Heart right ventricle (tissue), 16 donors: Measurements from ENCODE around the gene PIEZO1. TPM values are rescaled to one million over a fixed set of nuclear protein-coding genes. Genes with fewer than 3 reads are reported as not detected.
A peak's percentile ranks its signal among the peaks of the same experiment; 100 is the strongest.

Experiments
- ATAC-seq, 8 donors: fragments of 200-7000 bp; cut with Tn5 transposase; one replicate each; pipeline ENCODE4 v1.9.1; 2020; ENCODE audit warnings: mild to moderate bottlenecking in 8 of 8, moderate library complexity in 8 of 8, moderate number of reproducible peaks in 1 of 8
- DNase-seq, 2 donors: peaks; one replicate each; pipeline ENCODE4 v3.0.0-alpha.2; 2020
- H3K27ac ChIP-seq, 10 donors: fragments of 200-600 bp; sonication (generic) in 2 of 10; one replicate each; pipeline versions ENCODE4 v1.5.0 to v1.8.0; 2020 to 2022; ENCODE audit warnings: mild to moderate bottlenecking in 3 of 10
- H3K27me3 ChIP-seq, 7 donors: fragments of 200-600 bp; one replicate each; pipeline ENCODE4 v1.8.0; 2021 to 2022; ENCODE audit warnings: mild to moderate bottlenecking in 2 of 7
- H3K36me3 ChIP-seq, 9 donors: fragments of 200-600 bp; sonication (generic) in 1 of 9; one replicate each; pipeline versions ENCODE4 v1.5.0 to v1.8.0; 2020 to 2022; ENCODE audit warnings: mild to moderate bottlenecking in 2 of 9
- H3K4me1 ChIP-seq, 9 donors: fragments of 200-600 bp; sonication (generic) in 1 of 9; one replicate each; pipeline versions ENCODE4 v1.5.0 to v1.8.0; 2020 to 2022; ENCODE audit warnings: mild to moderate bottlenecking in 4 of 9
- H3K4me3 ChIP-seq, 10 donors: fragments of 200-600 bp; sonication (generic) in 2 of 10; one replicate each; pipeline versions ENCODE4 v1.5.0 to v1.8.0; 2020 to 2022; ENCODE audit warnings: mild to moderate bottlenecking in 7 of 10, moderate library complexity in 2 of 10
- H3K9me3 ChIP-seq, 11 donors: fragments of 200-600 bp in 10 of 11; sonication (generic) in 2 of 11; one replicate each; pipeline versions ENCODE4 v1.5.0 to v1.8.0; 2013 to 2022; ENCODE audit warnings: mild to moderate bottlenecking in 2 of 11, control low read depth in 1 of 11, moderate library complexity in 1 of 11
- WGBS, 2 donors: extraction: QIAGEN DNeasy Blood & Tissue Kit; methylation state at CpG; one replicate each; pipeline ENCODE4 v1.1.7; 2013; ENCODE audit warnings: inconsistent platforms in 1 of 2; 5-methylcytosine and 5-hydroxymethylcytosine counted together
- intact Hi-C, 10 donors: fragments of 100-400 bp; cut with DNase I; formaldehyde crosslinking; loops; one replicate each; pipeline versions ENCODE4 v1.11.1 to v1.14.2; 2022
- polyA plus RNA-seq, 2 donors: library from polyadenylated mRNA; stranded (reverse); fragments of 200-250 nt; gene quantifications; one replicate each; pipeline ENCODE4 v1.2.3, GENCODE V29; 2013
- total RNA-seq, 10 donors: library from RNA; stranded (reverse); fragmentation: NEBNext Ultra II Directional in 3 of 10; extraction: Animal tissue kit (Norgen Biotek cat#: 25700) in 3 of 10; gene quantifications; one replicate each; pipeline versions ENCODE4 v1.2.1 to v1.2.4, GENCODE V29; 2021 to 2023
- TF ChIP-seq, protein P1 (sequence below), 9 donors: fragments of 200-600 bp; sonication (generic) in 2 of 9; IDR thresholded peaks; one replicate each; pipeline versions ENCODE4 v1.5.0 to v1.8.0; 2021 to 2022; ENCODE audit warnings: antibody characterized with exemption in 9 of 9, mild to moderate bottlenecking in 5 of 9, moderate library complexity in 1 of 9
- donor health status: Arrhythmogenic right ventricular cardiomyopathy.
- donor health status: ischemic (EF 13 %, LVEDD 7.1; RV severe dilation, severe dysfunction).
- donor health status: healthy with polysubstance abuse.
- donor health status: DM: no; HTN: yes; CAD: no.
- donor health status: DM: no; HTN: no; CAD: no.
- donor health status: ischemic (EF 25% LVEDD 6.9; RV normal size, moderate dysfunction).
- donor health status: ischemic (EF 25% LVEDD 5.7; RV mildly dilated, moderate dysfunction).
- donor health status: healthy.
- donor health status: DM: yes; HTN: yes; CAD: no.
- donor health status: Ischemic cardiomyopathy.
- donor health status: ischemic (EF 35%, LVEDD 5.7; RV mildly dilated, moderate dysfunction).
- donor health status: nonischemic (EF 11% LVEDD 7.7; RV severe dilation, severe dysfunction).
- donor health status: DM: yes; HTN: yes; CAD: no.
- donor health status: PGD.
- donor health status: ischemic (EF 29% LVEDD 5.4; RV normal size, mild dysfunction).
- donor health status: nonischemic (EF 23%, LVEDD 6.1; RV moderate dilation, normal function).

The PIEZO1 gene
- total and polyA plus RNA-seq, 12 donors, result 12.3 to 78.2 (median 18.0) TPM

DNA sequence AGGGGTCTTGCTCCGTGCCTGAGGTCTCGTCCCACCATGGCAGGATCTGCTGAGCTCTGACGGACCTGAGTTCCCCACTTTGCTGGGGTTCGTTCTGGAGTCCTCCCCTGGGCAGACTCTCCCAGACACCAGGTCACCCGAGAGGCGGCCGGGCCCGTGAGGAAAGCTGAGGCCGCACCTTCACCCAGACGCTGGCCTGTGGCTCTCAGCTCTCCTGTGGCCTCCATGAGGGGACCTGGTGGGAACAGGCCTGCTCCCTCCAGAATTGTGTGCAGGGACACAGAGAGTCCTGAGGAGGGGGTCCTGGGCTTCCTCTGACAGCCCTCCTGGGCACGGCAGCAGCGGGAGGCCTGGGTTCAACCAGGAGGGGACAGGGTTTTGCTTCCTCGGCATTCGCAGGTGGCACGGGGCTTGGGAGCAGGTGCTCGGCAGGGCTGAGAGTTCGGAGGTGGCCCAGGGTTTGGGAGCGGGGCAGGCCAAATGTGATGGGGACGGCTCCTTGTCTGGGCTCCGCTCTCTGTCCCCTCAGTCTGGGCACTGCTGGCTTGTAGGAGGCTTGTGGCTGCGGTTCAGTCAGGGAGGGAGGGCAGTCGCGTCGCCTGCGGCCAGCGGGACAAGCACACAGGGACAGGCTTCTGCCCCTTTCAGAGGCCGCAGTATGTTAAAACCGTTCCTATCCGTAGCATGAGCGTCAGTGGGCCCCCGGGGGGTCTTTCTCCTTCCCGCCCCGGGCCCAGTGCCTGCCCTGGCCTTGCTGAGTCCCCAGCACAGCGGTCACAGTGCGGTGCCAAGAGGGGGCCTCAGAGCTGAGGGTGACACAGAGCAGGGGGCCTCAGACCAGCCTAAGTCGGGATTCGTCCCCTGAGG, 90.6 kb downstream of the PIEZO1 start:
- intact Hi-C loops, result no loop called here
- no peak overlapping the region for H3K4me3 ChIP-seq
- TF ChIP-seq, protein P1, sequence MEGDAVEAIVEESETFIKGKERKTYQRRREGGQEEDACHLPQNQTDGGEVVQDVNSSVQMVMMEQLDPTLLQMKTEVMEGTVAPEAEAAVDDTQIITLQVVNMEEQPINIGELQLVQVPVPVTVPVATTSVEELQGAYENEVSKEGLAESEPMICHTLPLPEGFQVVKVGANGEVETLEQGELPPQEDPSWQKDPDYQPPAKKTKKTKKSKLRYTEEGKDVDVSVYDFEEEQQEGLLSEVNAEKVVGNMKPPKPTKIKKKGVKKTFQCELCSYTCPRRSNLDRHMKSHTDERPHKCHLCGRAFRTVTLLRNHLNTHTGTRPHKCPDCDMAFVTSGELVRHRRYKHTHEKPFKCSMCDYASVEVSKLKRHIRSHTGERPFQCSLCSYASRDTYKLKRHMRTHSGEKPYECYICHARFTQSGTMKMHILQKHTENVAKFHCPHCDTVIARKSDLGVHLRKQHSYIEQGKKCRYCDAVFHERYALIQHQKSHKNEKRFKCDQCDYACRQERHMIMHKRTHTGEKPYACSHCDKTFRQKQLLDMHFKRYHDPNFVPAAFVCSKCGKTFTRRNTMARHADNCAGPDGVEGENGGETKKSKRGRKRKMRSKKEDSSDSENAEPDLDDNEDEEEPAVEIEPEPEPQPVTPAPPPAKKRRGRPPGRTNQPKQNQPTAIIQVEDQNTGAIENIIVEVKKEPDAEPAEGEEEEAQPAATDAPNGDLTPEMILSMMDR (IDR thresholded peaks at IDR 0.05), result no peak
- H3K36me3 ChIP-seq, result peaks cover 0 to 43% (median 25%) of the 10 kb centered on the region in 9 donors
- no peak for DNase-seq
- no peaks in the 10 kb centered on the region for H3K9me3 ChIP-seq
- H3K27ac ChIP-seq, result no peak overlapping the region
- peaks cover 0 to 25% (median 0%) of the 10 kb centered on the region in 9 donors for H3K4me1 ChIP-seq
- 91 to 92% methylated on average over 37 of the region's 37 CpGs for WGBS, 2 donors
- H3K27me3 ChIP-seq, result peaks cover 0 to 28% (median 15%) of the 10 kb centered on the region in 7 donors
- ATAC-seq, result no peak

GRCh38 chr16:88693420-88694177, 91.4 kb downstream of the PIEZO1 start:
- H3K4me3 ChIP-seq, result no peak overlapping the region
- peaks cover 0 to 34% (median 22%) of the 10 kb centered on the region in 9 donors for H3K36me3 ChIP-seq
- H3K27me3 ChIP-seq, result peaks cover 0 to 35% (median 21%) of the 10 kb centered on the region in 7 donors
- no peaks in the 10 kb centered on the region for H3K9me3 ChIP-seq
- no peak for DNase-seq
- intact Hi-C loops, result no loop called here
- peaks cover 0 to 23% (median 0%) of the 10 kb centered on the region in 9 donors for H3K4me1 ChIP-seq
- TF ChIP-seq, protein P1 (IDR thresholded peaks at IDR 0.05), result no peak
- no peak for ATAC-seq
- peak overlapping the region in 1 of 10 donors; percentile 14 for H3K27ac ChIP-seq
- WGBS, 2 donors, result 91 to 92% methylated on average over 39 of the region's 39 CpGs

DNA sequence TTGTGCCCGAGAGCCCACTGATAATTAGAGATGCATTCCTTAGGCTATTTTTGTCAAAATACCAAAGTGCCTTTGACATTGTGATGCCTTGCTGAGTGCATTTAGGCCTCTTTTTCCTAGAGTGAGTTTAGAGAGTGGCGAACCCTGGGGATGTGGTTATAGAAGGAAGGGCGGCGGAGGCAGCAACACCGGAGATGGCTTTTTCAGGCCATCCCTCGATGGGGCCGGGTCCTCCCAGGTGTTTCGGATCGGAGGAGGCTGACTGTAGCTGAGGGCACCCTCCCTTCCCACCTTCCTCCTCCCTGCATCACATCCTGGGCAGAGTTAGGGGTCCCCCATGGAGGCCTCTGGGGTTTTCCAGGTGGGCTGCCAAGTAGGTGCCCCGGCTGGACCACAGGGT, 92.2 kb downstream of the PIEZO1 start:
- DNase-seq (no peak), ATAC-seq (no peak)
- intact Hi-C loops, result no loop called here
- H3K9me3 ChIP-seq, result no peaks in the 10 kb centered on the region
- peaks cover 0 to 27% (median 15%) of the 10 kb centered on the region in 9 donors for H3K36me3 ChIP-seq
- peak overlapping the region in 1 of 10 donors; percentile 14 for H3K27ac ChIP-seq
- no peak overlapping the region for H3K4me3 ChIP-seq
- 83 to 86% methylated on average over 10 of the region's 10 CpGs for WGBS, 2 donors
- peaks cover 0 to 23% (median 6%) of the 10 kb centered on the region in 9 donors for H3K4me1 ChIP-seq
- peaks cover 0 to 42% (median 28%) of the 10 kb centered on the region in 7 donors for H3K27me3 ChIP-seq
- TF ChIP-seq, protein P1 (IDR thresholded peaks at IDR 0.05), result no peak

DNA sequence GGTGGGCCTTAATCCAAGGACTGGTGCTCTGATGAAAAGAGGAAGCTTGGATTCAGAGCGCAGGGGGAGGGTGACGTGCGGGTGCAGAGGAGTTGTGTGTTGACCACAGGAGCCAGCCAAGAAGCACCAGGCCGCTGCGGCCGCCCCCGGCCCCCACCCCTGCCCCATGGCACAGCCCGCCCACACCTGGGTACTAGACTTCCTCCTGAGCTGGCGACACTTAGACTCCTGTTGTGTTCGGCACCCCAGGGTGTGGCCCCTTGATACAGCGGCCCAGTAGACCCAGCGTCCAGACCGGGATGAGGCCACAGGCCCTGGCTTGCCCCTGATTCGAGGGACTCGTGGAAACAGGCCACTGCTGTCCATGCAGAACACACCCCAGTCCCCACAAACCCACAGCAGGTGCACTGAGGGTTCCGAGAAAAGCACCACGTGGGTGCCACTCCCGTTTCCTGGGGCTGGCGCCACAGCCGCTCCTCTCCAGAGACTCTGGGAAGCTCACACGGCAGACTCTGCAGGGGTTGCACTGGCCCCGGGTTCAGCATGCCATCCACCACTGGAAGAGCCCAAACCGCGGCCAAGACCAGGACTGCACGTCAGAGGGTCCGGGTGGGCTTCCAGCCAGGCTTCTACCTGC, 93.0 kb downstream of the PIEZO1 start:
- peaks cover 0 to 26% (median 8%) of the 10 kb centered on the region in 9 donors for H3K4me1 ChIP-seq
- WGBS, 2 donors, result 83 to 86% methylated on average over 26 of the region's 26 CpGs
- TF ChIP-seq, protein P1 (IDR thresholded peaks at IDR 0.05), result no peak
- H3K27me3 ChIP-seq, result peaks cover 0 to 48% (median 30%) of the 10 kb centered on the region in 7 donors
- H3K27ac ChIP-seq, result peak overlapping the region in 1 of 10 donors; percentile 64
- DNase-seq (no peak), ATAC-seq (peak in 4 of 8 donors; percentile 12 to 30 (median 17))
- no peak overlapping the region for H3K4me3 ChIP-seq
- peaks cover 0 to 19% (median 6%) of the 10 kb centered on the region in 9 donors for H3K36me3 ChIP-seq
- H3K9me3 ChIP-seq, result no peaks in the 10 kb centered on the region
- intact Hi-C loops, result no loop called here
